NCI-H187 (cell line): ENCODE results near the gene TPPP2.
"Not testable (repeated sequence)": the region's sequence is repeated elsewhere in the genome, so short reads cannot be mapped to it uniquely, and the experiment has no call there.

Experiments
- DNase-seq, 2 experiments: peaks; one replicate each; lab custom pipeline; 2025; lab: John Stamatoyannopoulos, UW

Gene TPPP2

GRCh38 chr14:21029917-21030316 is at the start of gene TPPP2:
Gene TPPP2, plus strand, starts transcription at chr14:21030217. Its CDS starts 365 bp downstream, at chr14:21030582.
- DNase-seq, result no peak

- no peak for DNase-seq
Observed at GRCh38 chr14:20980906-20981305, 49.1 kb upstream of the TPPP2 start.

GRCh38 chr14:20982646-20983369 is 47.2 kb upstream of the TPPP2 start:
- no peak for DNase-seq

- DNase-seq, result not testable (repeated sequence)
Observed at GRCh38 chr14:20985650-20986049, 44.4 kb upstream of the TPPP2 start.

- no peak for DNase-seq
Observed at GRCh38 chr14:20986811-20987210, 43.2 kb upstream of the TPPP2 start.

- no peak for DNase-seq
Observed at GRCh38 chr14:20988717-20989470, 41.1 kb upstream of the TPPP2 start.

- no peak for DNase-seq
Observed at GRCh38 chr14:20989471-20989786, 40.6 kb upstream of the TPPP2 start.

GRCh38 chr14:20989787-20990600 is 40.0 kb upstream of the TPPP2 start, which contains the start of gene METTL17:
Gene METTL17, plus strand, starts transcription at chr14:20989980. Its CDS starts 23 bp downstream, at chr14:20990003.
- peak; percentile 77 to 92 for DNase-seq

GRCh38 chr14:20996521-20996920 is 33.5 kb upstream of the TPPP2 start:
- no peak for DNase-seq

GRCh38 chr14:20997115-20997514 is 32.9 kb upstream of the TPPP2 start:
- no peak for DNase-seq

GRCh38 chr14:20997564-20997963 is 32.5 kb upstream of the TPPP2 start:
- DNase-seq, result no peak

GRCh38 chr14:20998139-20998538 is 31.9 kb upstream of the TPPP2 start:
- DNase-seq, result no peak

- no peak for DNase-seq
Observed at GRCh38 chr14:20998674-20999366, 31.2 kb upstream of the TPPP2 start, which contains the start of gene SLC39A2. Gene SLC39A2, plus strand, starts transcription at chr14:20999293. Its CDS starts 154 bp downstream, at chr14:20999447.

- DNase-seq, result no peak
Observed at GRCh38 chr14:20999591-20999990, 30.4 kb upstream of the TPPP2 start.

GRCh38 chr14:21001218-21001617 is 28.8 kb upstream of the TPPP2 start:
- DNase-seq, result no peak

- no peak for DNase-seq
Observed at GRCh38 chr14:21003788-21004346, 26.1 kb upstream of the TPPP2 start.

GRCh38 chr14:21009721-21010120 is 20.3 kb upstream of the TPPP2 start:
- not testable (repeated sequence) for DNase-seq

GRCh38 chr14:21011136-21011535 is 18.9 kb upstream of the TPPP2 start:
- no peak for DNase-seq

- peak; percentile 79 to 80 for DNase-seq
Observed at GRCh38 chr14:21014761-21015190, 15.2 kb upstream of the TPPP2 start.

- DNase-seq, result no peak
Observed at GRCh38 chr14:21015312-21015711, 14.7 kb upstream of the TPPP2 start.

GRCh38 chr14:21016413-21017190 is 13.4 kb upstream of the TPPP2 start:
- DNase-seq, result no peak
